ENCODE results near the gene POU2F1.

DNA sequence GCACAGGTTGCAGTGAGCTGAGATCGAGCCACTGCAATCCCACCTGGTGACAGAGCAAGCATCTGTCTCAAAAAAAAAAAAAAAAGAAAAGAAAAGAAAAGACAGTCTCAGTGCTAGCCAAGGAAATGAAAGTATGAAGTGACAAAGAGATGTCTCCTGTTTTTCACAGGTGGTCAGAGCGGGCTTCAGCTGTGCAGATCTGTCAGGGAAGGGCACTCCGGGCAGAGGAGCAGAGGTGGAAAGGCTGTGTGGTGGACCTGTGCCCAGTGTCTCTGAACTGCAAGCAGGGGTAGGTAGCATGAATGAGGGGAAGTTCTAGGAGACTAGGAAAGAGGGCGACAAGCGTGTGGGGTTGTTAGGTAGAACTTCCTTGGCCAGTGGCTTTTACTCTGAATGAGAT lies 230.2 kb downstream of the POU2F1 start:
- no peak for TF ChIP-seq POLR2A (IDR thresholded peaks at IDR 0.05)
- TF ChIP-seq, protein P1, sequence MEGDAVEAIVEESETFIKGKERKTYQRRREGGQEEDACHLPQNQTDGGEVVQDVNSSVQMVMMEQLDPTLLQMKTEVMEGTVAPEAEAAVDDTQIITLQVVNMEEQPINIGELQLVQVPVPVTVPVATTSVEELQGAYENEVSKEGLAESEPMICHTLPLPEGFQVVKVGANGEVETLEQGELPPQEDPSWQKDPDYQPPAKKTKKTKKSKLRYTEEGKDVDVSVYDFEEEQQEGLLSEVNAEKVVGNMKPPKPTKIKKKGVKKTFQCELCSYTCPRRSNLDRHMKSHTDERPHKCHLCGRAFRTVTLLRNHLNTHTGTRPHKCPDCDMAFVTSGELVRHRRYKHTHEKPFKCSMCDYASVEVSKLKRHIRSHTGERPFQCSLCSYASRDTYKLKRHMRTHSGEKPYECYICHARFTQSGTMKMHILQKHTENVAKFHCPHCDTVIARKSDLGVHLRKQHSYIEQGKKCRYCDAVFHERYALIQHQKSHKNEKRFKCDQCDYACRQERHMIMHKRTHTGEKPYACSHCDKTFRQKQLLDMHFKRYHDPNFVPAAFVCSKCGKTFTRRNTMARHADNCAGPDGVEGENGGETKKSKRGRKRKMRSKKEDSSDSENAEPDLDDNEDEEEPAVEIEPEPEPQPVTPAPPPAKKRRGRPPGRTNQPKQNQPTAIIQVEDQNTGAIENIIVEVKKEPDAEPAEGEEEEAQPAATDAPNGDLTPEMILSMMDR (IDR thresholded peaks at IDR 0.05), result no peak

Data from thyroid gland (tissue), 4 donors.